Ishikawa (cell line): ENCODE results near the gene SSUH2.

ENCODE experiments used
- CEBPB ChIP-seq: IDR thresholded peaks from 2 replicates; pipeline ENCODE4 v1.6.1; 2012
- CREB1 ChIP-seq: IDR thresholded peaks from 2 replicates; pipeline ENCODE4 v1.6.1; 2012; ENCODE audit warnings: low read depth
- EGR1 ChIP-seq: IDR thresholded peaks from 2 replicates; pipeline ENCODE4 v1.6.1; 2012
- EP300 ChIP-seq: IDR thresholded peaks from 2 replicates; pipeline ENCODE4 v1.6.1; 2012; ENCODE audit warnings: borderline replicate concordance
- FOXM1 ChIP-seq: IDR thresholded peaks from 2 replicates; pipeline ENCODE4 v1.6.1; 2012; ENCODE audit warnings: low read depth, borderline replicate concordance
- MAX ChIP-seq: IDR thresholded peaks from 2 replicates; pipeline ENCODE4 v1.6.1; 2012
- NFIC ChIP-seq: IDR thresholded peaks from 2 replicates; pipeline ENCODE4 v1.6.1; 2012
- RAD21 ChIP-seq: IDR thresholded peaks from 2 replicates; pipeline ENCODE4 v1.6.1; 2012; ENCODE audit warnings: low read depth
- REST ChIP-seq: IDR thresholded peaks from 2 replicates; pipeline ENCODE4 v1.6.1; 2012; ENCODE audit warnings: low read depth, mild to moderate bottlenecking
- TAF1 ChIP-seq: IDR thresholded peaks from 2 replicates; pipeline ENCODE4 v1.6.1; 2012; ENCODE audit warnings: low read depth, mild to moderate bottlenecking
- TCF12 ChIP-seq: IDR thresholded peaks from 2 replicates; pipeline ENCODE4 v1.6.1; 2012; ENCODE audit warnings: low read depth
- TEAD4 ChIP-seq: IDR thresholded peaks from 2 replicates; pipeline ENCODE4 v1.6.1; 2012
- USF1 ChIP-seq: IDR thresholded peaks from 2 replicates; pipeline ENCODE4 v1.6.1; 2012
- YY1 ChIP-seq: IDR thresholded peaks from 2 replicates; pipeline ENCODE4 v1.6.1; 2012; ENCODE audit warnings: low read depth
- ZBTB7A ChIP-seq: IDR thresholded peaks from 2 replicates; pipeline ENCODE4 v1.6.1; 2012; ENCODE audit warnings: low read depth

Gene SSUH2

GRCh38 chr3:8608791-8609467 lies 35.7 kb downstream of the SSUH2 start:
- TF ChIP-seq EP300: no peak
- no peak for TF ChIP-seq YY1
- no peak for TF ChIP-seq EGR1
- TF ChIP-seq TAF1: no peak
- no peak for TF ChIP-seq FOXM1
- no peak for TF ChIP-seq TCF12
- TF ChIP-seq RAD21: no peak
- TF ChIP-seq TEAD4: no peak
- no peak for TF ChIP-seq ZBTB7A
- no peak for TF ChIP-seq REST

GRCh38 chr3:8608041-8608790 lies 36.4 kb downstream of the SSUH2 start:
- TF ChIP-seq USF1 (no peak), TAF1 (no peak), TCF12 (no peak), NFIC (no peak), TEAD4 (no peak)

DNA sequence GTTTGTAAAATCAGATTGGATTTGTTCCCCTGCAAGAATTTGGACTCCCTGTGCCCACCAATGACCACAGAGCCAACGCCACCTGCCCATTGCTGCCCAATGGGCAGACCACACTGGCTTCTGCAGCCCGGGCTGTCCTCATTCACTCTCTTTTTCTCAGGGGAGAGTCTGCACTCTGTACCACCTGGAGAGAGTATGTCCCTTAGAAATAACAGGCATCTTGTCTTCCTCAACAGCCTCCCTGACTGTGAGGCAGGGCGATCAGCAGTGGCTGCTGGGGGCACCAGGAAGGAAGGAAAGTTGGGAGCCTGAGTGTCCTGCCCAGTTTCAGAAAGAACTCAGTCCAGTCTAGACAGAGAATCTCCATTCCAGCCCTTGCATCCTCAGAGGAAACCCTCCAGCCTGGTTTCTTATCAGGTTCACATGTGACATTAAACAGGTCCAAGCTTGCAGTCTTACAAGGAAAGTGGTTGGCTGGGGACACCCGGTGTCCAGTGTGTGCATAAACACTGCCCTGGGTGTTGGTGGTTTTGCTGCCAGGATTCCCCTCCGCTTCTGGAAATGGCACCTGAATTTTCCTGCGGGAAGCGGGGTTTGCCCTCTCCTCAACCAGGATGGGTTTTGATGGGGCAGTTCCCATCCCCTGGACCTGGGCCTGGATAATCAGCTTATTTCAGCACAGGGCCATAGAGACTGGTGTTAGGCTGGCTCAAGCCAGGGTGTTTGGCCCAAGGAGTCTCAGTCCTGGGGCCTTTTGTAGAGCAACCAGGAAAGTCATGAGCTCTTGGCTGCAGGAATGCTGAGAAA lies 37.2 kb downstream of the SSUH2 start:
- TF ChIP-seq RAD21 (peak; percentile 79), EGR1 (no peak)

DNA sequence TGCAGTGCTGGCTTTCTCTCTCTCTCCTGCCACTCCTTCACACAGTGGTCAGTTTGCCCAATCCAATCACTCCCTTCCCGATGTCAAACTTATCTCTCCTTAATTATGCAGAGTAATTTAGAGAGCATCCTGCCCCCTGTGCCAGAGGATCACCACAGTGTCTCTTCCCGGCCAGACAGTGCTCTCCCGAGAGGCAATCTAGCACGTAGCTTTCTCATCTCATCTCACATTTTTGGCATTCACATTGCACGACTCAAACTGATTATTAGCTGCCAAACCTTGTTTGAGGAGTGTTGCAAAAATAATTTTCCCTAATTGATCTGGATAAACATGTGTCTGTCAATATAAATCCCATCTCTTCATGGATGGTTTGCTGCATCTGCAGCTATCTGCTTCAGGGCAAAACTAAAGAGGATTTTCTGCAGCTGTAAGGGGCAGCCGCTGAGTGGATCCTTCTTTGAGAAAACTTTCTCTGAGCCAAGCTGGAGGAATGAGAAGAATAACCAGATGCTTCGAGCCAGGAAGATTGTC lies 37.8 kb downstream of the SSUH2 start:
- TF ChIP-seq RAD21: no peak
- no peak for TF ChIP-seq TCF12
- TF ChIP-seq MAX: no peak
- no peak for TF ChIP-seq CEBPB
- TF ChIP-seq TEAD4: no peak
- no peak for TF ChIP-seq EP300
- no peak for TF ChIP-seq EGR1
- no peak for TF ChIP-seq TAF1
- no peak for TF ChIP-seq ZBTB7A
- no peak for TF ChIP-seq CREB1
- no peak for TF ChIP-seq YY1
- TF ChIP-seq USF1: no peak
- TF ChIP-seq FOXM1: no peak
- no peak for TF ChIP-seq NFIC
- TF ChIP-seq REST: no peak

DNA sequence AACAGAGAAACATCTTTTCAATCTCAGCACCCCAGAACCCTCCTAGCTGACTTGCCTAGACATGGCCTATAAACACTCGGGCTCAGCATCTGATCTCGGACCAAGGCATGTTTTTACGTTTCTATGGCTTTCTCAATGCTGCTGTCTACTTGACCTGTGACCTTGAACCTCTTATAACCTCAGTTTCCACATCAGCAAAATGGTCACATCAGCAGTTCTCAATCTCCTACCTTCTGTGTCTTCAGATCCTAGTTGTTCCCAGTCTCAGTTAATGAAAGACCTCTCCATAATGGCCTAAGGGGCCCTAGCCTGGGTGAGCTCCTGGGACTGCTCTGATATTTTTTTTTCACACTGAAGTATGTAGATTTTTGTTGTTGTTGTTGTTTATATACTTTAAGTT lies 39.6 kb downstream of the SSUH2 start:
- TF ChIP-seq EP300 (no peak), TEAD4 (no peak), TCF12 (no peak), ZBTB7A (no peak), TAF1 (no peak), RAD21 (no peak), REST (no peak), YY1 (no peak), EGR1 (no peak), USF1 (no peak), FOXM1 (no peak), MAX (no peak), CREB1 (no peak), CEBPB (no peak), NFIC (no peak)
